NT2/D1 (cell line): Measurements from ENCODE around the gene EGFLAM.

Experiments
- DNase-seq: peaks from one replicate; pipeline ENCODE4 v3.0.0-alpha.2; 2011; ENCODE audit warnings: low read depth, low spot score
- H3K27me3 ChIP-seq: 2 replicates; pipeline ENCODE4 v1.6.0; 2011; ENCODE audit warnings: mild to moderate bottlenecking; ENCODE audit not compliant: insufficient read length, insufficient read depth
- H3K36me3 ChIP-seq: 2 replicates; pipeline ENCODE4 v1.6.1; 2011; ENCODE audit warnings: mild to moderate bottlenecking, low read length, mixed read lengths; ENCODE audit not compliant: insufficient read depth, insufficient read length
- H3K4me1 ChIP-seq: 2 replicates; pipeline ENCODE4 v1.5.1; 2011; ENCODE audit not compliant: insufficient read depth, insufficient read length
- H3K4me3 ChIP-seq: 2 replicates; pipeline ENCODE4 v1.5.1; 2011; ENCODE audit warnings: low read depth; ENCODE audit not compliant: insufficient read length
- H3K9ac ChIP-seq: 2 replicates; pipeline ENCODE4 v1.6.0; 2011; ENCODE audit warnings: low read depth; ENCODE audit not compliant: insufficient read length
- H3K9me3 ChIP-seq: 2 replicates; pipeline ENCODE4 v1.5.1; 2011; ENCODE audit warnings: mild to moderate bottlenecking, low read length; ENCODE audit not compliant: insufficient read depth
- SUZ12 ChIP-seq: IDR thresholded peaks from 2 replicates; pipeline ENCODE4 v1.6.1; 2011; ENCODE audit not compliant: insufficient read length, insufficient read depth; ENCODE audit errors: extremely low read depth
- YY1 ChIP-seq: IDR thresholded peaks from 2 replicates; pipeline ENCODE4 v1.6.1; 2011; ENCODE audit not compliant: insufficient read length, insufficient read depth
- ZNF274 ChIP-seq: IDR thresholded peaks from 2 replicates; pipeline ENCODE4 v1.6.1; 2011; ENCODE audit warnings: mild to moderate bottlenecking, low read depth, low read length

EGFLAM gene

GRCh38 chr5:38468202-38468673, 209.9 kb downstream of the EGFLAM start:
- Histone ChIP-seq H3K4me1 (peaks cover 12% of the 10 kb centered on the region), H3K4me3 (no peak overlapping the region), H3K27me3 (no peaks in the 10 kb centered on the region), H3K9me3 (no peaks in the 10 kb centered on the region), H3K9ac (no peak overlapping the region), H3K36me3 (no peaks in the 10 kb centered on the region)
- DNase-seq, result no peak
- TF ChIP-seq SUZ12 (no peak), ZNF274 (no peak), YY1 (no peak)

GRCh38 chr5:38468978-38469706, 210.8 kb downstream of the EGFLAM start:
- DNase-seq, result no peak
- no peaks in the 10 kb centered on the region for H3K36me3 ChIP-seq
- no peaks in the 10 kb centered on the region for H3K9me3 ChIP-seq
- no peaks in the 10 kb centered on the region for H3K27me3 ChIP-seq
- peaks cover 12% of the 10 kb centered on the region for H3K4me1 ChIP-seq
- no peak overlapping the region for H3K4me3 ChIP-seq
- H3K9ac ChIP-seq, result no peak overlapping the region
- TF ChIP-seq SUZ12 (no peak), YY1 (no peak), ZNF274 (no peak)

DNA sequence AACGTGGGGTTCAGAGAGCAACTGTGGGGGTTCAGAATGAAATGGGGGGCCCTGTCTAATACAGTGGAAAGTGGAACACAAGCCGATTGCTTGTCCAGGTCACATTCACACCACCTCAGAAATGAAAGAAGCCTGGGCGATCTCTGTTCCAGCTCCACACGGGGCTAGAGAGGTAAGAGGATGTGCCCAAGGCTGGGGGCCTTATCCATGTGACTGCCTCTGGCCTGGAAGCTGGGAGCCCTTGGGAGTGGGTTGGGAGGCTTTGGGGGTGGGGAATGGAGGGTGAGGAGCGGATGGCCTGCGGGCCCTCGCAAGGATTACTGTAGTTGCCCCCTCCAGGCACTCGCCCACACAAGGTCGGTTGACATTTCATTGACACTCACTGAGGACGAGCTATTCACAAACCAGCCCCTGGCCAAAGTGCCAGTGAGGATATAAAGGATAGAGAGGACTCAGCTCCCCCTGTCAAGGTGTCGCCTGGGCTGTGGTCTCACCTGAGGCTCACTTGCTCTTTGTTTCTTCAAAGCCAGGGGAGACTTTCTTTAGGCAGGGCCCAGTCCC, 211.4 kb downstream of the EGFLAM start:
- TF ChIP-seq SUZ12 (no peak), ZNF274 (no peak), YY1 (no peak)
- peaks cover 12% of the 10 kb centered on the region for H3K4me1 ChIP-seq
- H3K27me3 ChIP-seq, result no peaks in the 10 kb centered on the region
- H3K4me3 ChIP-seq, result no peak overlapping the region
- no peaks in the 10 kb centered on the region for H3K36me3 ChIP-seq
- H3K9me3 ChIP-seq, result no peaks in the 10 kb centered on the region
- no peak overlapping the region for H3K9ac ChIP-seq
- DNase-seq, result no peak

GRCh38 chr5:38471709-38472108, 213.3 kb downstream of the EGFLAM start:
- Histone ChIP-seq H3K4me3 (no peak overlapping the region), H3K27me3 (no peaks in the 10 kb centered on the region), H3K9me3 (no peaks in the 10 kb centered on the region), H3K9ac (no peak overlapping the region), H3K4me1 (peaks cover 11% of the 10 kb centered on the region), H3K36me3 (no peaks in the 10 kb centered on the region)
- no peak for DNase-seq
- no peak for TF ChIP-seq SUZ12

DNA sequence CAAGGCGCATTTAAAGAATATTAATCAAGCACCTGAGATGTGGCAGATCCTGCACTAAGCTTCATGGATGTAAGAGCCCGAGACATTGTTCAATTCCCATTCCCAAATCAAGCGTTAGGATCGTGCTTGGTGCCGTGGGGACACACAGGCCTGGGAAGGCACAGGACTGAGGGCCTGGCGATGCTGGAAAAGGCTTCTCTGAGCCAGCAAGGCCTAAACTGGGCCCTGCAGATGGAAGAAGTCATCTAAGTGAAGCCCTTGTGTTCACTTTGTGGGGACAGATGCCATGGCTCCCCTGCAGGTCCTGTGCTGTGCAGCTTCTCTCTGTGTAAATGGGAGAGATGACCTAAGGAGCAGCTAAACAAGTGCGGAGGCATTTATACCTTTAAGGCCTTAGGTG, 214.2 kb downstream of the EGFLAM start:
- DNase-seq, result no peak
- H3K36me3 ChIP-seq, result no peaks in the 10 kb centered on the region
- H3K4me1 ChIP-seq, result peaks cover 9% of the 10 kb centered on the region
- H3K9me3 ChIP-seq, result no peaks in the 10 kb centered on the region
- H3K9ac ChIP-seq, result no peak overlapping the region
- TF ChIP-seq SUZ12 (no peak), YY1 (no peak), ZNF274 (no peak)
- H3K27me3 ChIP-seq, result no peaks in the 10 kb centered on the region
- H3K4me3 ChIP-seq, result no peak overlapping the region

- DNase-seq, result no peak
Measured at GRCh38 chr5:38473008-38473407, 214.6 kb downstream of the EGFLAM start.

DNA sequence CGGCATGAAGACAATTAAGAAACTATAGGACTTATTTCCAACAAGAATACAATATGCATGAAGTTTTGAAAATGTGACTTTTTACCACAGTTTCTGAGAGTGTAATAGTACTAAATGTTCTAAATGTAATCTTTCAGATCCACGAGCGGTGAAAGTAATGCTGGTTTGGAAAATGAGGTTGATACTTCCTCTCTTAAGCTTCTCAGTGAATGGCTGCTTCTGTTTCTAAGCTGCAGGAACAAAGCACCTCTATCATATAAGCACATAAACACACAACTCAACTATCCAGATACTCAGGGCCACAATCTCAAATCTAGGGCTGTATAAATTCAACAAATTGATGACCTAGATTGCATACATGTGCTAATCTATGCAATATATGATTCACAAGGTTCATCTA, 219.8 kb downstream of the EGFLAM start:
- TF ChIP-seq SUZ12, result no peak
- no peak for DNase-seq
- no peaks in the 10 kb centered on the region for H3K27me3 ChIP-seq
- H3K4me3 ChIP-seq, result no peak overlapping the region
- H3K4me1 ChIP-seq, result no peaks in the 10 kb centered on the region
- peaks cover 15% of the 10 kb centered on the region for H3K36me3 ChIP-seq
- H3K9ac ChIP-seq, result no peak overlapping the region
- no peaks in the 10 kb centered on the region for H3K9me3 ChIP-seq

More at GRCh38 chr5:38473008-38473407, 214.6 kb downstream of the EGFLAM start:
- no peaks in the 10 kb centered on the region for H3K27me3 ChIP-seq
- no peaks in the 10 kb centered on the region for H3K36me3 ChIP-seq
- no peak overlapping the region for H3K9ac ChIP-seq
- TF ChIP-seq ZNF274 (no peak), SUZ12 (no peak)
- H3K4me3 ChIP-seq, result no peak overlapping the region
- H3K4me1 ChIP-seq, result peaks cover 9% of the 10 kb centered on the region
- no peaks in the 10 kb centered on the region for H3K9me3 ChIP-seq
